ENCODE measurements around the gene FLNB. TPM values are rescaled to one million over a fixed set of nuclear protein-coding genes. Genes with fewer than 3 reads are reported as not detected.
A peak's percentile ranks its signal among the peaks of the same experiment; 100 is the strongest.

FLNB gene
- total and polyA plus RNA-seq, 2 experiments from 2014 or later: 60.6 to 186 TPM

- Histone ChIP-seq H3K9me3 (ENCODE audit: low read depth) (no peaks in the 10 kb centered on the region), H2AFZ (no peak overlapping the region), H3F3A (ENCODE audit: insufficient read depth) (no peaks in the 10 kb centered on the region), H4K20me1 (ENCODE audit: insufficient read depth) (no peaks in the 10 kb centered on the region), H3K4me2 (ENCODE audit: unreplicated experiment) (no peak overlapping the region), H3K79me2 (ENCODE audit: insufficient read depth) (no peaks in the 10 kb centered on the region), H3K4me1 (ENCODE audit: insufficient read depth) (peaks cover 6% of the 10 kb centered on the region), H3K36me3 (ENCODE audit: low read depth) (no peaks in the 10 kb centered on the region), H3K27me3 (replicated peaks; ENCODE audit: insufficient read depth) (no peaks in the 10 kb centered on the region), H3K27ac (no peak overlapping the region), H3K4me3 (no peak overlapping the region), H3K9ac (no peak overlapping the region), H3K9me2 (ENCODE audit: insufficient read depth) (no peaks in the 10 kb centered on the region)
- WGBS, 2 experiments (ENCODE audit: low coverage in 1 of 2, low lambda C conversion rate in 2 of 2, missing lambda C conversion rate in 2 of 2): 39 to 44% methylated on average over 5 of the region's 5 CpGs
- TF ChIP-seq EZH2 (IDR thresholded peaks at IDR 0.05; ENCODE audit: insufficient read depth, poor library complexity, severe bottlenecking) (no peak), EZH2phosphoT487 (IDR thresholded peaks at IDR 0.05; ENCODE audit: insufficient read depth, low read depth) (no peak)
- in situ Hi-C loops (cut with MboI): no loop called here
- peak; percentile 90 for DNase-seq
Measured at GRCh38 chr3:58206406-58207011, 198.3 kb downstream of the FLNB start.

DNA sequence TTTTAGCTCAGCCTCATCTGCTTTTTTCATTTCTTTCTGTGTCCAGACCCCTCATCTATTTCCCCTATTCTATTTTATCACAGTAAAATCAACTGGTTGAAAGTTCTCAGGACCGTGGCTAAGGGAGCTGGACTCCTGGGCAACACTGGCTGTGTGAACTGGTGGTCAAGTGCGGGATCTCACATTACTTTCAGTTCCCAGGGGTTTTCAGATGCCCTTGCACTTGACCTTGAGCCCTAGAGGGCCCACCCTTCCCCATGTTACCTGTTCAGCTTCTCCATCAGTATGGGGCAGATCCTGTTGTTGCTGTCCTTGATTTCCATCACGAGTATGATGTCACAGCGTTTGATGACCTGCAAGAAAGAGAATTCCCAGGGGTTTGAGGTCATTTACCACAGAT is 199.7 kb downstream of the FLNB start:
- H3K79me2 ChIP-seq (ENCODE audit: insufficient read depth): no peaks in the 10 kb centered on the region
- H3K4me2 ChIP-seq (ENCODE audit: unreplicated experiment): no peak overlapping the region
- no peaks in the 10 kb centered on the region for H3K36me3 ChIP-seq (ENCODE audit: low read depth)
- TF ChIP-seq EZH2 (IDR thresholded peaks at IDR 0.05; ENCODE audit: insufficient read depth, poor library complexity, severe bottlenecking) (no peak), EZH2phosphoT487 (IDR thresholded peaks at IDR 0.05; ENCODE audit: insufficient read depth, low read depth) (no peak)
- H3K9me3 ChIP-seq (ENCODE audit: low read depth): no peaks in the 10 kb centered on the region
- H3K27ac ChIP-seq: no peak overlapping the region
- in situ Hi-C loops (cut with MboI): no loop called here
- DNase-seq: no peak
- WGBS, 2 experiments (ENCODE audit: low coverage in 1 of 2, low lambda C conversion rate in 2 of 2, missing lambda C conversion rate in 2 of 2): 72 to 76% methylated on average over 4 of the region's 4 CpGs
- peaks cover 6% of the 10 kb centered on the region for H3K4me1 ChIP-seq (ENCODE audit: insufficient read depth)
- H3K9me2 ChIP-seq (ENCODE audit: insufficient read depth): no peaks in the 10 kb centered on the region
- no peak overlapping the region for H2AFZ ChIP-seq
- H3F3A ChIP-seq (ENCODE audit: insufficient read depth): no peaks in the 10 kb centered on the region
- no peaks in the 10 kb centered on the region; the same call in 1 of the 2 replicates for H3K27me3 ChIP-seq (replicated peaks; ENCODE audit: insufficient read depth)
- no peaks in the 10 kb centered on the region for H4K20me1 ChIP-seq (ENCODE audit: insufficient read depth)
- no peak overlapping the region for H3K9ac ChIP-seq
- H3K4me3 ChIP-seq: no peak overlapping the region

DNA sequence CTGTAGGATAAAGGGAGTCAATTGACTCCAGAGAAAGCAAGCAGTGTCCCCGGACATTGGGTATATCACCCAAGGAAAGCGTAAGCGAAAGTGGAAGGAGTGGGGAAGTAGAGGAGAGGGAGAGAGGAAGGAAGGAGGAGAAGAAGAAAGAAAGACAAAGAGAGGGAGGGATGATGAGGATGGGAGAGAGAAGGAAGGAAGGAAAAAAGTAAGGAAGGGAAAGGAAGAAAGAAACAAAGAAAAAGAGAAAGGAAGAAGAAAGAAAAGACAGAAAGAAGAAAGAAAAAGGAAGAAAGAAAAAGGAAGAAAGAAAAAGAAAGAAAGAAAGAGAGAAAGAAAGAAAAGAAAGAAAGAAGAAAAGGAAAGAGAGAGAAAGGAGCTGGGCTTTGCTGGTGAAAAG is 201.7 kb downstream of the FLNB start:
- no peaks in the 10 kb centered on the region; the same call in 1 of the 2 replicates for H3K27me3 ChIP-seq (replicated peaks; ENCODE audit: insufficient read depth)
- TF ChIP-seq EZH2 (IDR thresholded peaks at IDR 0.05; ENCODE audit: insufficient read depth, poor library complexity, severe bottlenecking) (no peak), EZH2phosphoT487 (IDR thresholded peaks at IDR 0.05; ENCODE audit: insufficient read depth, low read depth) (no peak)
- H3F3A ChIP-seq (ENCODE audit: insufficient read depth): no peaks in the 10 kb centered on the region
- no peaks in the 10 kb centered on the region for H3K79me2 ChIP-seq (ENCODE audit: insufficient read depth)
- no peak overlapping the region for H3K4me3 ChIP-seq
- H3K36me3 ChIP-seq (ENCODE audit: low read depth): no peaks in the 10 kb centered on the region
- H3K4me2 ChIP-seq (ENCODE audit: unreplicated experiment): no peak overlapping the region
- 83 to 84% methylated on average over 3 of the region's 3 CpGs for WGBS, 2 experiments (ENCODE audit: low coverage in 1 of 2, low lambda C conversion rate in 2 of 2, missing lambda C conversion rate in 2 of 2)
- no peak overlapping the region for H3K9ac ChIP-seq
- no peaks in the 10 kb centered on the region for H3K9me2 ChIP-seq (ENCODE audit: insufficient read depth)
- DNase-seq: no peak
- peaks cover 6% of the 10 kb centered on the region for H3K4me1 ChIP-seq (ENCODE audit: insufficient read depth)
- in situ Hi-C loops (cut with MboI): no loop called here
- H3K9me3 ChIP-seq (ENCODE audit: low read depth): no peaks in the 10 kb centered on the region
- H3K27ac ChIP-seq: no peak overlapping the region
- H4K20me1 ChIP-seq (ENCODE audit: insufficient read depth): no peaks in the 10 kb centered on the region
- H2AFZ ChIP-seq: no peak overlapping the region

- no peak within 1 kb of the TSS for H3K4me2 ChIP-seq (ENCODE audit: unreplicated experiment)
- no peaks in the 10 kb centered on the region for H4K20me1 ChIP-seq (ENCODE audit: insufficient read depth)
- H3K9me3 ChIP-seq (ENCODE audit: low read depth): no peaks in the 10 kb centered on the region
- 76 to 79% methylated on average over 14 of the region's 14 CpGs for WGBS, 2 experiments (ENCODE audit: low coverage in 1 of 2, low lambda C conversion rate in 2 of 2, missing lambda C conversion rate in 2 of 2)
- no peaks in the 10 kb centered on the region for H3K9me2 ChIP-seq (ENCODE audit: insufficient read depth)
- no peaks in the 10 kb centered on the region for H3K79me2 ChIP-seq (ENCODE audit: insufficient read depth)
- in situ Hi-C loops (cut with MboI): no loop called here
- H3K36me3 ChIP-seq (ENCODE audit: low read depth): no peaks in the 10 kb centered on the region
- H3F3A ChIP-seq (ENCODE audit: insufficient read depth): no peaks in the 10 kb centered on the region
- no peak within 1 kb of the TSS for H3K9ac ChIP-seq
- no peaks in the 10 kb centered on the region; the same call in 1 of the 2 replicates for H3K27me3 ChIP-seq (replicated peaks; ENCODE audit: insufficient read depth)
- no peak for DNase-seq
- peaks cover 6% of the 10 kb centered on the region for H3K4me1 ChIP-seq (ENCODE audit: insufficient read depth)
- H3K27ac ChIP-seq: no peak within 1 kb of the TSS
- H2AFZ ChIP-seq: no peak within 1 kb of the TSS
- no peak for TF ChIP-seq EZH2 (IDR thresholded peaks at IDR 0.05; ENCODE audit: insufficient read depth, poor library complexity, severe bottlenecking)
- TF ChIP-seq EZH2phosphoT487 (IDR thresholded peaks at IDR 0.05; ENCODE audit: insufficient read depth, low read depth): no peak
- no peak within 1 kb of the TSS for H3K4me3 ChIP-seq
Measured at GRCh38 chr3:58210761-58211460, 202.7 kb downstream of the FLNB start, which contains the start of gene DNASE1L3. TSS of gene DNASE1L3 (minus strand) at chr3:58210972. CDS start at chr3:58210906, 66 bp downstream.

Data from GM23248 (cell line).